Skeletal muscle satellite cell (primary cell): Measurements from ENCODE around the gene GALNT18.

Experiments used
- H3K27me3 ChIP-seq: 2 replicates; pipeline ENCODE4 v1.7.0; 2013; ENCODE audit warnings: low read length; ENCODE audit not compliant: control insufficient read depth, insufficient read depth
- H3K36me3 ChIP-seq: 2 replicates; pipeline ENCODE4 v1.7.0; 2013; ENCODE audit warnings: mild to moderate bottlenecking, control low read depth, low read length; ENCODE audit not compliant: insufficient read depth
- H3K4me1 ChIP-seq: 2 replicates; pipeline ENCODE4 v1.7.0; 2013; ENCODE audit warnings: low read length; ENCODE audit not compliant: control insufficient read depth, insufficient read depth
- H3K4me2 ChIP-seq: 2 replicates; pipeline ENCODE4 v1.7.0; 2013; ENCODE audit warnings: mild to moderate bottlenecking, low read length
- H3K4me3 ChIP-seq: 2 replicates; pipeline ENCODE4 v1.7.0; 2013; ENCODE audit warnings: low read length
- H3K9ac ChIP-seq: 2 replicates; pipeline ENCODE4 v1.7.0; 2013; ENCODE audit warnings: mild to moderate bottlenecking, low read depth, low read length, moderate library complexity
- H3K9me3 ChIP-seq: replicated peaks from 2 replicates; pipeline ENCODE4 v1.7.0; 2013; ENCODE audit warnings: mild to moderate bottlenecking, control low read depth, low read length

The GALNT18 gene

GRCh38 chr11:11558396-11558795 is 63.4 kb downstream of the GALNT18 start:
- no peaks in the 10 kb centered on the region for H3K9me3 ChIP-seq
- no peak overlapping the region for H3K4me3 ChIP-seq
- H3K9ac ChIP-seq: no peak overlapping the region
- no peaks in the 10 kb centered on the region for H3K36me3 ChIP-seq
- no peaks in the 10 kb centered on the region for H3K4me1 ChIP-seq
- no peak overlapping the region for H3K4me2 ChIP-seq
- H3K27me3 ChIP-seq: peaks cover 58% of the 10 kb centered on the region

GRCh38 chr11:11555208-11555607 is 66.6 kb downstream of the GALNT18 start:
- Histone ChIP-seq H3K4me3 (no peak overlapping the region), H3K4me1 (no peaks in the 10 kb centered on the region), H3K9ac (no peak overlapping the region), H3K9me3 (no peaks in the 10 kb centered on the region), H3K4me2 (no peak overlapping the region), H3K36me3 (no peaks in the 10 kb centered on the region), H3K27me3 (peaks cover 48% of the 10 kb centered on the region)

GRCh38 chr11:11553573-11553972 is 68.2 kb downstream of the GALNT18 start:
- peaks cover 49% of the 10 kb centered on the region for H3K27me3 ChIP-seq
- H3K4me1 ChIP-seq: no peaks in the 10 kb centered on the region
- H3K36me3 ChIP-seq: no peaks in the 10 kb centered on the region
- no peak overlapping the region for H3K4me3 ChIP-seq
- H3K9me3 ChIP-seq: no peaks in the 10 kb centered on the region
- no peak overlapping the region for H3K4me2 ChIP-seq
- H3K9ac ChIP-seq: no peak overlapping the region

- no peaks in the 10 kb centered on the region for H3K9me3 ChIP-seq
These were observed 69.2 kb downstream of the GALNT18 start for GRCh38 chr11:11552529-11553087.

GRCh38 chr11:11550534-11550933 is 71.3 kb downstream of the GALNT18 start:
- no peaks in the 10 kb centered on the region for H3K4me1 ChIP-seq
- no peaks in the 10 kb centered on the region for H3K9me3 ChIP-seq
- no peak overlapping the region for H3K4me3 ChIP-seq
- H3K36me3 ChIP-seq: no peaks in the 10 kb centered on the region
- peaks cover 43% of the 10 kb centered on the region for H3K27me3 ChIP-seq
- no peak overlapping the region for H3K9ac ChIP-seq
- H3K4me2 ChIP-seq: no peak overlapping the region

More at GRCh38 chr11:11552529-11553087, 69.2 kb downstream of the GALNT18 start:
- H3K36me3 ChIP-seq: no peaks in the 10 kb centered on the region
- H3K4me3 ChIP-seq: no peak overlapping the region
- no peaks in the 10 kb centered on the region for H3K4me1 ChIP-seq
- H3K9ac ChIP-seq: no peak overlapping the region
- no peak overlapping the region for H3K4me2 ChIP-seq
- H3K27me3 ChIP-seq: peaks cover 54% of the 10 kb centered on the region

- no peak overlapping the region for H3K4me2 ChIP-seq
- no peak overlapping the region for H3K9ac ChIP-seq
- no peaks in the 10 kb centered on the region for H3K36me3 ChIP-seq
- peaks cover 51% of the 10 kb centered on the region for H3K27me3 ChIP-seq
- H3K4me1 ChIP-seq: no peaks in the 10 kb centered on the region
- no peak overlapping the region for H3K4me3 ChIP-seq
- H3K9me3 ChIP-seq: no peaks in the 10 kb centered on the region
These were observed 76.2 kb downstream of the GALNT18 start for GRCh38 chr11:11545285-11546275.

GRCh38 chr11:11543656-11544055 is 78.1 kb downstream of the GALNT18 start:
- no peaks in the 10 kb centered on the region for H3K4me1 ChIP-seq
- no peak overlapping the region for H3K4me2 ChIP-seq
- no peaks in the 10 kb centered on the region for H3K9me3 ChIP-seq
- H3K9ac ChIP-seq: no peak overlapping the region
- peaks cover 59% of the 10 kb centered on the region for H3K27me3 ChIP-seq
- H3K36me3 ChIP-seq: no peaks in the 10 kb centered on the region
- H3K4me3 ChIP-seq: no peak overlapping the region

GRCh38 chr11:11540157-11540556 is 81.6 kb downstream of the GALNT18 start:
- H3K9ac ChIP-seq: no peak overlapping the region
- peaks cover 1% of the 10 kb centered on the region for H3K4me1 ChIP-seq
- no peak overlapping the region for H3K4me2 ChIP-seq
- H3K9me3 ChIP-seq: no peaks in the 10 kb centered on the region
- no peaks in the 10 kb centered on the region for H3K36me3 ChIP-seq
- peaks cover 63% of the 10 kb centered on the region for H3K27me3 ChIP-seq
- H3K4me3 ChIP-seq: no peak overlapping the region

GRCh38 chr11:11538277-11538960 is 83.4 kb downstream of the GALNT18 start:
- H3K9ac ChIP-seq: no peak overlapping the region
- H3K4me2 ChIP-seq: no peak overlapping the region
- H3K4me3 ChIP-seq: no peak overlapping the region
- no peaks in the 10 kb centered on the region for H3K9me3 ChIP-seq
- H3K4me1 ChIP-seq: peaks cover 7% of the 10 kb centered on the region
- H3K27me3 ChIP-seq: peaks cover 57% of the 10 kb centered on the region
- H3K36me3 ChIP-seq: no peaks in the 10 kb centered on the region

- no peak overlapping the region for H3K4me2 ChIP-seq
- no peaks in the 10 kb centered on the region for H3K36me3 ChIP-seq
- H3K4me1 ChIP-seq: peaks cover 7% of the 10 kb centered on the region
- no peak overlapping the region for H3K4me3 ChIP-seq
- H3K9me3 ChIP-seq: no peaks in the 10 kb centered on the region
- no peak overlapping the region for H3K9ac ChIP-seq
- peaks cover 56% of the 10 kb centered on the region for H3K27me3 ChIP-seq
These were observed 83.9 kb downstream of the GALNT18 start for GRCh38 chr11:11537871-11538270.

GRCh38 chr11:11537372-11537771 is 84.4 kb downstream of the GALNT18 start:
- H3K9me3 ChIP-seq: no peaks in the 10 kb centered on the region
- no peak overlapping the region for H3K9ac ChIP-seq
- H3K4me2 ChIP-seq: no peak overlapping the region
- peaks cover 9% of the 10 kb centered on the region for H3K4me1 ChIP-seq
- H3K36me3 ChIP-seq: no peaks in the 10 kb centered on the region
- no peak overlapping the region for H3K4me3 ChIP-seq
- peaks cover 52% of the 10 kb centered on the region for H3K27me3 ChIP-seq
